Measurements from ENCODE around the gene GINS1. TPM values are rescaled to one million over a fixed set of nuclear protein-coding genes. Genes with fewer than 3 reads are reported as not detected.

The GINS1 gene
- polyA plus RNA-seq, 1 of the 3 experiments (the other 2 are of a cell fraction) = 5.1 TPM

GRCh38 chr20:25369971-25370370 is 37.5 kb upstream of the GINS1 start:
- H3F3A ChIP-seq (replicated peaks; ENCODE audit: insufficient read depth) = peaks cover 16% of the 10 kb centered on the region
- no peaks in the 10 kb centered on the region for H3K9me2 ChIP-seq
- peaks cover 45% of the 10 kb centered on the region; the same call in 1 of the 2 replicates for H3K79me2 ChIP-seq (ENCODE audit: insufficient read depth)
- 96% methylated on average over 2 of the region's 2 CpGs for WGBS (ENCODE audit: low lambda C conversion rate)
- DNase-seq = no peak
- POLR2A ChIA-PET = interaction anchor here (0.7 kb wide), 1 partner anchor 55 kb away, joined by 3 read pairs; no protein-coding TSS in a partner anchor
- H3K9me3 ChIP-seq = no peaks in the 10 kb centered on the region; the same call in 1 of the 2 replicates
- H3K4me2 ChIP-seq = no peak overlapping the region
- no peak overlapping the region for H3K9ac ChIP-seq
- no peaks in the 10 kb centered on the region for H3K36me3 ChIP-seq (replicated peaks in 1 of 2; ENCODE audit: control insufficient read depth in 1 of 2, insufficient read depth in 2 of 2, low read length in 1 of 2)
- no peak overlapping the region for H3K4me3 ChIP-seq (ENCODE audit: low read depth in 2 of 2, low read length in 1 of 2)
- H3K27me3 ChIP-seq (ENCODE audit: insufficient read depth) = no peaks in the 10 kb centered on the region
- no peak for TF ChIP-seq GATA2 (CRISPR knock-in tag; IDR thresholded peaks at IDR 0.05)
- TF ChIP-seq, protein P1, sequence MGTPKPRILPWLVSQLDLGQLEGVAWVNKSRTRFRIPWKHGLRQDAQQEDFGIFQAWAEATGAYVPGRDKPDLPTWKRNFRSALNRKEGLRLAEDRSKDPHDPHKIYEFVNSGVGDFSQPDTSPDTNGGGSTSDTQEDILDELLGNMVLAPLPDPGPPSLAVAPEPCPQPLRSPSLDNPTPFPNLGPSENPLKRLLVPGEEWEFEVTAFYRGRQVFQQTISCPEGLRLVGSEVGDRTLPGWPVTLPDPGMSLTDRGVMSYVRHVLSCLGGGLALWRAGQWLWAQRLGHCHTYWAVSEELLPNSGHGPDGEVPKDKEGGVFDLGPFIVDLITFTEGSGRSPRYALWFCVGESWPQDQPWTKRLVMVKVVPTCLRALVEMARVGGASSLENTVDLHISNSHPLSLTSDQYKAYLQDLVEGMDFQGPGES (IDR thresholded peaks at IDR 0.05; ENCODE audit: low read depth, low read length) = no peak
- no peaks in the 10 kb centered on the region for H4K20me1 ChIP-seq (ENCODE audit: insufficient read depth)
- no peaks in the 10 kb centered on the region for H3K4me1 ChIP-seq (ENCODE audit: control insufficient read depth in 1 of 2, insufficient read depth in 2 of 2, low read depth in 1 of 2, low read length in 1 of 2)
- H2AFZ ChIP-seq (ENCODE audit: low read depth) = no peak overlapping the region
- H3K27ac ChIP-seq (ENCODE audit: low read depth in 2 of 2, low read length in 1 of 2) = no peak overlapping the region
- CTCF ChIA-PET = interaction anchor here (1.9 kb wide), 1 partner anchor 76 kb away, joined by 5 read pairs; no protein-coding TSS in a partner anchor

- ChIA-PET POLR2A (no interaction called here), CTCF (interaction anchor here (1.1 to 1.3 kb wide), 2 partner anchors 12 to 84 kb away, joined by 3 read pairs; no protein-coding TSS in a partner anchor)
- DNase-seq = no peak
- Histone ChIP-seq H3K27ac (ENCODE audit: low read depth in 2 of 2, low read length in 1 of 2) (peak overlapping the region in 1 of 2 experiments; percentile 49; a peak in 2 of 4 replicates), H3K27me3 (ENCODE audit: insufficient read depth) (no peaks in the 10 kb centered on the region), H3K36me3 (replicated peaks in 1 of 2; ENCODE audit: control insufficient read depth in 1 of 2, insufficient read depth in 2 of 2, low read length in 1 of 2) (no peaks in the 10 kb centered on the region), H3K9ac (no peak overlapping the region), H4K20me1 (ENCODE audit: insufficient read depth) (no peaks in the 10 kb centered on the region), H2AFZ (ENCODE audit: low read depth) (no peak overlapping the region), H3K9me2 (no peaks in the 10 kb centered on the region), H3K9me3 (no peaks in the 10 kb centered on the region; the same call in 1 of the 2 replicates), H3K4me1 (ENCODE audit: control insufficient read depth in 1 of 2, insufficient read depth in 2 of 2, low read depth in 1 of 2, low read length in 1 of 2) (no peaks in the 10 kb centered on the region; a peak in 1 of 4 replicates), H3K4me2 (no peak overlapping the region), H3K79me2 (ENCODE audit: insufficient read depth) (peaks cover 62% of the 10 kb centered on the region), H3F3A (replicated peaks; ENCODE audit: insufficient read depth) (peaks cover 16% of the 10 kb centered on the region), H3K4me3 (ENCODE audit: low read depth in 2 of 2, low read length in 1 of 2) (no peak overlapping the region)
- TF ChIP-seq TEAD4 (IDR thresholded peaks at IDR 0.05; ENCODE audit: borderline replicate concordance, insufficient read depth) (0 out of 2 replicates have a peak, but pooled peaks have one; percentile 12), EP300 (IDR thresholded peaks at IDR 0.05; ENCODE audit: borderline replicate concordance in 1 of 2, low read depth in 1 of 2, low read length in 1 of 2) (peak in 1 of 2 experiments; percentile 35; a peak in 1 of 4 replicates), REST (IDR thresholded peaks at IDR 0.05; ENCODE audit: low read depth, low read length) (no peak), YY1 (IDR thresholded peaks at IDR 0.05; ENCODE audit: low read depth) (no peak), TAF1 (IDR thresholded peaks at IDR 0.05; ENCODE audit: borderline replicate concordance, low read depth, low read length) (no peak), MEF2A (IDR thresholded peaks at IDR 0.05; ENCODE audit: borderline replicate concordance, low read depth) (no peak), GATA2 (CRISPR knock-in tag; IDR thresholded peaks at IDR 0.05) (no peak), PBX3 (IDR thresholded peaks at IDR 0.05) (peak; percentile 31; the same call in 1 of the 2 replicates), RXRA (IDR thresholded peaks at IDR 0.05; ENCODE audit: borderline replicate concordance, low read depth) (no peak), FOXM1 (IDR thresholded peaks at IDR 0.05; ENCODE audit: low read depth) (no peak), FOSL2 (IDR thresholded peaks at IDR 0.05; ENCODE audit: borderline replicate concordance, low read depth) (peak; percentile 75), MXI1 (IDR thresholded peaks at IDR 0.05; ENCODE audit: low read depth, low read length) (no peak), SMC3 (IDR thresholded peaks at IDR 0.05; ENCODE audit: low read depth, low read length) (no peak), TCF12 (IDR thresholded peaks at IDR 0.05) (peak; percentile 51), RFX5 (IDR thresholded peaks at IDR 0.05; ENCODE audit: low read length) (no peak), JUND (IDR thresholded peaks at IDR 0.05) (peak; percentile 59; the same call in 1 of the 2 replicates), NFIC (IDR thresholded peaks at IDR 0.05; ENCODE audit: borderline replicate concordance) (no peak)
- 86% methylated on average over 10 of the region's 10 CpGs for WGBS (ENCODE audit: low lambda C conversion rate)
Observed at GRCh38 chr20:25372584-25373336, 34.7 kb upstream of the GINS1 start.
